HG03103 (cell line): Measurements from ENCODE around the gene BLOC1S3.

Experiments
- ATAC-seq: cut with Tn5 transposase; IDR thresholded peaks from one replicate; pipeline ENCODE4 v1.9.1; 2021; ENCODE audit warnings: low read depth; ENCODE audit not compliant: unreplicated experiment

The BLOC1S3 gene, protein sequence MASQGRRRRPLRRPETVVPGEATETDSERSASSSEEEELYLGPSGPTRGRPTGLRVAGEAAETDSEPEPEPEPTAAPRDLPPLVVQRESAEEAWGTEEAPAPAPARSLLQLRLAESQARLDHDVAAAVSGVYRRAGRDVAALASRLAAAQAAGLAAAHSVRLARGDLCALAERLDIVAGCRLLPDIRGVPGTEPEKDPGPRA

DNA sequence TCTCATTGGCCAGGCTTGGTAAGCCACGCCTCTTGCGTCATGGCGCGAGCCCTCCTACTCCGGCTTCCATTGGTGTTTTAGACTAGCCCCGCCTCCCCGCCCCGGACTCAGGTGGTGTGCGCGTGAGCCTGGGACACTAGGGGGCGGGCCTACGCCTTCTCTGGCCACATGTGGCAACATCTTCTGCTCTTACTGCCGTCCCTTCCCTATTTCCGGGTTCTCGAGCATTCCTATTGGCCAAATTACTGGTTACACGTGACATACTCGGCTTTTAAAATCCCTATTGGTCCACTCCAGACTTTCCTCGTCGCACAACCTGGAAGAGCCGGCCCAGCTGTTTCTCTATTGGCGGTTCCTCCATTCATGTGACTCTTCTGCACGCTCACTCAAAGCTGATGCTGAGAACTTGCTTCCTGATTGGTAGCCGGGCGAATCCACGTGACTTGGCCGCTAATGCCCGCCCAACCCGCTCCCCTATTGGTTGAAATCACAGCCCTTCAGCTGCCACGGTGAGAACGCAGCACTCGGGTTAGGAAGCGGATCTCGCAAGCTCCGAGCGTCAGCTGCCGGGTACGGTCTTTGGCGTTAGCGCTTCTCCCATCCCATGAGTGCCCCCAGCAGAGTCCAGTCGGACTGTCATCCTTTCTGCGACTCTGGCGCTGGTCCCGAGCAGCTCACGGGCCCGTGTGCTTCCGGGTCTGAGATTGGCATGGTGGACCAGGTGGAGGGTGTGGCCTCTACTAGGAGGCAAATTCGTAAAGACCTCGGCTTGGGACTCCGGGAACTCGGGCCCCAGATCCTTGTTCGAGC is at the start of gene BLOC1S3:
BLOC1S3 (plus strand) TSS at position 523 of the 810 bp plus-strand sequence. CDS start 513 bp downstream, outside the sequence.
- peak; percentile 69 for ATAC-seq

DNA sequence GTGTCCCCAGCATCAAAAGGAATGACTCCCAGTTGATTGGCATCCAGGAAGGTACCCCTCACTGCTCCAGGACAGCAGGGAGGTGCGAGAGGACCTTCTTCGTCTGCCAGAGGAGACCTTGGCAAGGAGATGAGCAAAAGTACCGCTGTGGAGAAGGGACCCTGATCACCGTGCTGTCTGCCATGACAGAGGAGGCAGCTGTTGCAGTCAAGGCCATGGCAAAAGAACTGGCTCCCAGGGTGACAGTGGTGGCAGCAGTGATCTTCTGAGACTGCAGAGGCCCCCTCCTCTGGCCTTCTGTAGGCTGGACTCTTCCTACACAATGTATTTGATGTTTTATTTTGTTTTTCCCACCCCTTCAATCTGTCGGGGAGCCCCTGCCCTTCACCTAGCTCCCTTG is 49.8 kb upstream of the BLOC1S3 start:
- ATAC-seq = no peak

DNA sequence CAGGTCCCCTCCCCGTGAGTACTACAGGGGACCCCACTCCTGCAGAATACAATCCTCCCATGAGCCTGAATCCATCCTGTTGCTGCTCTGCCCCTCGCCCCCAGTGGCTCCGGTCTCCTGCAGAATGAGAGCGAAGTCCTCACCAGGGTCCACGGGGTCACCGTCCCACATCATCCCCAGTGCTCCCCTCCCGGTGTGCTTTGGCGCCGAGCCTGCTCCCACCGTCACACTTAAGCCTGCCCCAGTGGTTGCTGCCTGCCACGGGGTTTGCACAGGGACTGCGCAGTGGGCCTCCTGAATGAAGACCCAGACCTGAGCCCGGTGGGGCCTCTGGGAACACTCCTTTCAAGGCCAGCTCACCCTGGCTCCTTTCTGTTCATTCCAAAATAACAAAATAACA is 48.3 kb upstream of the BLOC1S3 start:
- ATAC-seq = no peak

DNA sequence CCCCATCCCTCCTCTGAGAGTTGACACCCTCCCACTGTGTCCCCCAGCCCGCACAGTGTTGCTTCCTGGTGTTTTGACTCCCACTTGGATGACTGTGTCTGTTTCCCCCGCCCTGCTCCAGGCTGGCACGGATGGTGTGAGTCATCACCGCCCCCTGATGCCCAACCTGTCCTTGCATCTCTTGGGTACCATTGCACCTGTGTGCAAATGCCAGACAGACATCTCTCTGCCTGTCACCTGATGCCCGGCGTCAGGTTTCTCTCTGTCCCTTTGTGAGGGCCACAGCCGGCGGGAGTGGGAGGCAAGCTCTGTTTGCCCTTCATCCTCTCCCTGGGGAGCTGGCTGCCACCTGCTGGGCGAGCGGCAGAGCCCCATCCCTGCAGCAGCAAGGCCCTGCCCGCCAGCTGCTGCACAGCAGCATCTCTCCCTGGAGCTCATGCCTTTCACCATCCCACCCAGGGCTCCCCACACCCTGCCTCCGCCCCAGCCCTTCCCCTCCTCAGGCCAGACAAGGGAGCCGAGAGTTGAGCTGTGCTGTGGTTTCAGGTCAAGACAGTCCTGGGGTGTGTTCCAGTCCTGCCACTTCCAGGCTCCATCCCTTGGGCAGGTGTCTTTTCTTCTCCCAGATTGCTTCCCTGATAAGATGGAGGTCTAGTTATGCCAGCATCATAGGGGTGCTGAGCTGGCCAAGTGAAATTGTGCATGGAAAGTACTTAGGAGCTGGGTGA is 47.5 kb upstream of the BLOC1S3 start:
- ATAC-seq = no peak

DNA sequence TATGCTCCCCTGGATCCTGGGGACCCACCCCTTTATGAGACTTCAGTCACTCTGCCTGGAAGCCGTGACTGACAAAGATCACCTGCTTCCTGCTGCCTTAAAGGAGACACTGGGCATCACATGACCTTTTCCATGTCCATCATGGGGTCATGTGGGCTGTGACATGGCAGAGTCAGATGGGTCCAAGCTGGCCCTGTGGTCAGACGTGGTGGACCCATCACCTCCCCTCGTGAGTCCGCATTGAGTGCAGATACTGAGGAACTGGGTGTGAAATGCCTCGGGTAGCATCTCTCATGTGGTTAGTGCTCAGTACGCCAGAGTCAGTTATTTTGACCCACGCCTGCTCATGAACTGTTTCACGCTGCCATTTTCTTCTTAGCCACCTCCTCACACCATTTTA is 44.9 kb upstream of the BLOC1S3 start:
- ATAC-seq = no peak

DNA sequence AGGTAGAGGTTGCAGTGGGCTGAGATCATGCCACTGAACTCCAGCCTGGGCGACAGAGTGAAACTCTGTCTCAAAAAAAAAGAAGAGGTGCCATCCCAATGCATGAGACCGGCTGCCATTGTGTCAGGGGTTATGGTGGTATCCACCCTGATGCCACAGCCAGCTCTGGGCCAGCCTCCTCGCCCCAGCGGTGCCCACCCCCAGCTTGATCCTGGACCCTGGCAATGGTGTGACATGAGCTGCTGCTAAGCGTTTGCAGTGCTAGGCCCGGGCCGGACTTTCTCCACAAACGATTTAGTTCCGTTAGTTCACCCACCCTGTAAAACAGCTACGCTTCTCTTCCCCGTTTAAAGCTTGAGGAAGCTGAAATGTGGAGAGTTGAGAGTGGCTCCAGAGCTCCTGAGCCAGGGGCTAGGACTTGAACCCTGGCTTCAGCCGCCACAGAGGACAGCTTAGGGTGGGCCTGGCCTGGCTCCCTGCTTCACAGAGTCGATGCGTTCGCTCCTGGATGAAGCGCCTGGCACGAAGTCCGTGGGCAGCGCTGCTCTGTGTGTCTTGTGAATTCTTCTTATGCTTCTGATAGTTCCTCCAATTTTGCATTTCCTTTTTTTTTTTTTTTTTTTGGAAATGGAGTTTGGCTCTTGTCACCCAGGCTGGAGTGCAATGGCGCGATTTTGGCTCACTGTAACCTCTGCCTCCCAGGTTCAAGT is 43.3 kb upstream of the BLOC1S3 start:
- no peak for ATAC-seq

DNA sequence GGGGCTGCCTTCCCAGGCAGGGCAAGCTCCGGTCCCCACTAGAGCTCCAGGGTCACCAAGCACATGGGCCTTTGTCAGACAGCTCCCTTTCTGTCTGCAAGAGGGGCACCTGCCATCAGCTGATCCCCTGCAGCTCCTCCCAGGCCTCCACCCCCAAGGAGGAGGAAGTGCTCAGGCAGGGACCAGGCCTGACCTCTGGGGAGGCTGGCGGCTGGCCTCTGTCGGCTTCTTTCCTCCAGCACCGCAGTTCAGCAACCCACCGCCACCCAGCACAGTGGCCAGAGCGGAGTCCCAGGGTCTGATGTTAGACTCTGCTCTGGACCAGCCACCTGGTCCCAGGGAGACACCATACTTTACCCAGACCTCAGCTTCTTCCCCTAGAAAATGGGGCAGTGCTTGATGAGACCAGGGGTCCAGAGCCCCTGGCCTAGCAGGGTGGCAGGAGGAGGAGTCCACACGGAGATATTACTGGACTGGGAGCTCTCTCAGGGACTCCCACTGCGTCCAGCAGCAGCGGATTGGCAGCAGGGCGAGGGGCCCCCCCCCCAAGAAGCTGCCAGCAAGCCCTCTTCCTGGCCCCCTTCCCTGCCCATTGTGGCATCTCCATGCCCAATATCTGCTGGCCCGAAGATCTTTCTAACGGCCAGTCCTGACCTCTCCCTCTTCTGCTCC is 41.9 kb upstream of the BLOC1S3 start:
- ATAC-seq = no peak

DNA sequence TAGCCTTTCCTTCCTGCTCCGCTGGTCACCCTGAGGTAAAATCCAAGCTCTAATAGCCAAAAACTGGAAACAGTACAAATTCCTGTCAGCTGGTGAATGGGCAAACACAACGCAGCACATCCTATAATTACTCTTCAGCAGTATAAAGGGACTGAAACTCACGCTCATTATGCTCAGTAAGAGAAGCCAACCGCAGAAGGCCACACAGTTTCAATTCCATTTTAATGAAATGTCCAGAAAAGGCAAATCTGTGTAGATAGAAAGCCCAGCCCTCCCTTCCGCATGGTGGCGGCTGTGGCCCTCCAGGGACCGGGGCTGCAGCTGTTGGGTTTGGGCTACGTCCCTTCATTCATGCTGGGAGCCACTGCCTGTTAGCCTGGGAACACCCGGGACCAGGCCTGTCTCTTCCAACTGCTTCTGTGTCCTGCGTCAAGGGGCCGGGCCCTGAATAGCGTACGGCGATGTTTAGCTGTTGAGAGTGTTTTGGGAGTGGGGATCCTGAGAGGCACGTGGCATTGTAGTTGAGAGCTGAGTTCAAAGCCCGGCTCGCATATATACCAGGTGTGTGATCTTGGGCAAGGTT is 41.3 kb upstream of the BLOC1S3 start:
- ATAC-seq = peak; percentile 67

DNA sequence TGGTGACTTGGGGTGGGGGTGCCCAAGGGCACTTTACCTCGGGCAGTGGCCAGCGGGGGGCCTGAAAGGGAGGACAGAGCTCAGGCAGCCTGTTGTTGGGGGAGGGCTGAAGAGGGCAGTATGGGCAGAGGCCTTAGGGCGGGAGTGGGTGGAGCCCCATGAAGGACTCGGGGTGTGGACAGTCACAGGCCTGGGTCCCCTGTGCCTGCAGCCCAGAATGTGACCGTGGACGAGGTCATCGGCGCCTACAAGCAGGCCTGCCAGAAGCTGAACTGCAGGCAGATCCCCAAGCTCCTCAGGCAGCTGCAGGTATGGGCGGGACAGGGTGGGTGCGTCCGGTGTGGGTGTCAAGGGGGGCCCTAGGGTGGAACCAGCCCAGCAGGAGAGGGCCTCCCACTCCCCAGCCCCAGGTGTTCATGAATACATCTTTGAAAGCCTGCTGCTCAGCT is 40.3 kb upstream of the BLOC1S3 start:
- no peak for ATAC-seq

DNA sequence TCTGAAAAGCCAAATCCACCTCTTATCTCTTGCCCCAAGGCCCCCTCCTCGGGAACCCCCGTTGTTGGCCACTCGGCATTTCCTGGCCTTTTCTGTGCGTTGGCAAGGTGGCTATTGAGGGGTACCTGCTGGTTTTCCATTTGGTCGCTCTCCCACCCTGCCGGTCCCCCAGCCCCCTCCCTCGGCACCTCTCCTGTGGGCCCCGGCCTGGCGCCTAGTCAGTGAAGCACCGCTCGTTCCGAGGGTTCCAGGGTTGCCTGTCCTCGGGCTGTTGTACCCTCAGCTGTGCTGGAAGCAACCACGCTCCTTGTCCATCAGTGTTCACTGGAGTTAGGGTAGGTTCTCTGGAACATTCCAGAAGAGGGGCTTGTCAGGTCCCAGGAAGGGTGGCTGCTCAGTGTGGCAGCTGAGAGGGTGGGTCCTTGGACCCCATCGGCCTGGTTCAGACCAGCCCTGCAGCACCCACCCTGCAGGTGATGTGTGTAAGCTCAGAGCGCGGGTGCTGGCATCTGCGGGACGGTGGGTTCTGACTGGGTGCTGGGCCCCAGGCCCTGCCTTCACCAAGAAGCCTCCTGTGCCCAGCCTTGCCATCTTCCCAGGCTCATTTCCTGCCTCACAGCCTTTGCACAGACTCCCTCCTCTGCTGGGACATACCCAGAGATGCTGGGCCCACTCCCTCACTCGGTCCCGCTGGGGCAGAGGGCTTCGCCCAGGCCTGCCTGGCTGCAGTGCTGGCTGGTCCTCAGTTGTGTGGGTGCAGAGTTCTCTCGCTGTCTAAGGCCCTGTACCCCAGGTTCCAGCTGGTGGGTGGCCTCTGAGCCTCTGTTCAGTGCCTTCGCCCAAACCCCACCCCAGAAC is 39.1 kb upstream of the BLOC1S3 start:
- no peak for ATAC-seq

DNA sequence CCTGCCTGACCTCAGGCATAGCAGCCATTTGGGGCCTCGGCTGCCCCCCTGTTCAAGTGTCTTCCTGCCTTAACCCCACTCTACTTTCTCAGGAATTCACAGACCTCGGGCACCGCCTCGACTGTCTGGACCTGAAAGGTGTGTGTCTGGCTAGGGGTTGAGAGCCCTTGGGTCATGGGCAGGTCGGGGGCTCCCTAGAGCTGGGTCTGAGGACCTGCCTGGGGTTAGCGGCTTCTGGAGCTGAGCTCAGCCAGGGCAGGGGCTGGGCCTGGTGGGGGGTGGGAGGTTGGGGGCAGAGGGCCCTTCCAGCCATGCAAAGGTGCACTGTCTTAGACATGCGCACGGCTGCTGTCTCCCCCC is 38.5 kb upstream of the BLOC1S3 start:
- no peak for ATAC-seq

DNA sequence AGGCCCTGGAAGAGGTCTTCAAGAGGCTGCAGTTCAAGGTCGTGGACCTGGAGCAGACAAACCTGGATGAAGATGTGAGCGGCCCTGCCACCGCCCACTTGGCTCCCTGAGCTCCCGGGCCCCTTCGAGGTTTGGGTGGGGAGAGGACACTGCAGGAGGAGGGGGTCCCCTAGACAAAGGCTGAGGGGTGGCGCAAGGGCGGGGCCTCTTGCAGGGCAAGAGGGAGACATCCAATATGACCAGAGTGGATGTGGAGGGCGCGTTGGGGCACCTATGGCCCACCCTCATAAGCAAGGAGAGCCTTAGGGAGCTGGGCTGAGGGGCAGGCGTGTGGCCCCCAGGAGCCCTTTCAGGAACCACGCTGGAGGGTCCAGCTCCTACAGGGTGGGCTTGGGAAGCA is 38.1 kb upstream of the BLOC1S3 start:
- ATAC-seq = no peak

DNA sequence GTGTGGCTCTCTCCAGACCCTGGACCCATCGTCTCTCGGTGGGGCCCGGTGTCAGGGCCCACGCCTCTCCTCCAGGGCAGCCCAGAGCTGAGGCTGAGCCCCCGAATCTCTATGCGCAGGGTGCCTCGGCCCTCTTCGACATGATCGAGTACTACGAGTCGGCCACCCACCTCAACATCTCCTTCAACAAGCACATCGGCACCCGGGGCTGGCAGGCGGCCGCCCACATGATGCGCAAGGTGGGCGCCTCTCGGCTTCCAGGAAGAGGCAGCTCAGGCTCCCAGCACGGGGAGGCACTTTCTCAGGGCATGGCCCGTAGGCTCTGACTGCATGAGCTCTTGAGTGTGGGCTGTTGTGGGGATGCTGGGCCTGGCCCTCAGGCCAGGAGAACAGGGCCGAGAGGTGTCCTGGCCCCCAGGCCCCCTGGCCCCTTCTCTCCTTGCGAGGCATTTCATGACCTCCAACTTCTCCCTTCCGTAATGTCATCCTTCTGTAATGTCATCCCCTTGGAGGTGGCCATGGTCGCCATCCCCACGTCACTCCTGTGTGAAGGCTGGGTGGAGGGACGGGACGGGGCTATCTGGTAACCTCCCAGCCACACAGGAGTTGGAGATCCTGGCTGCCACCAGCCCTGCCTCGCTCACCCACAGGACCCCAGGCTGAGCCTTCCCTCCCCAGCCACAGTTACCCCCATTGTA is 37.2 kb upstream of the BLOC1S3 start:
- no peak for ATAC-seq

DNA sequence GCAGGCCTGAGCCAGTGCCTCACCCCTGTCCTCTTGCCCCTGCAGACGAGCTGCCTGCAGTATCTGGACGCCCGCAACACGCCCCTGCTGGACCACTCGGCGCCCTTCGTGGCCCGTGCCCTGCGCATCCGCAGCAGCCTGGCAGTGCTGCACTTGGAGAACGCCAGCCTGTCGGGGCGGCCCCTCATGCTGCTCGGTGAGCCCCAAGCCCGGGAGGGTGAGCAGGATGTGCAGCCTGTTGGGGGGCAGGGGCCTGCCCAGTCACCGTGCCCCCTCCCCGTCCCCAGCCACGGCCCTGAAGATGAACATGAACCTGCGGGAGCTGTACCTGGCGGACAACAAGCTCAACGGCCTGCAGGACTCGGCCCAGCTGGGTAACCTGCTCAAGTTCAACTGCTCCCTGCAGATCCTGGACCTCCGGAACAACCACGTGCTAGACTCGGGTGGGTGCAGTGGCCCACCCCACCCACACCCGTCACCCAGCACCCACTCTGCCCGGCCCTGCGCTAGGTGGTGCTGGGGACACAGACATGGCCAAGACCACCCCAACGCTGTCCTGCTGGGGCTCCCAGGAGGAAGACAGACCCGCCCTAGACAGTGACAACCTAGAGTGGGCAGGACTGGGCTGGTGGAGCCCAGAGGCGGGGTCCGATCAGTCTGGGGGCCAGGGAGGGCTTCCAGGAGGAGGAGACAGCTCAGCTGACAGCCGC is 36.4 kb upstream of the BLOC1S3 start:
- no peak for ATAC-seq

DNA sequence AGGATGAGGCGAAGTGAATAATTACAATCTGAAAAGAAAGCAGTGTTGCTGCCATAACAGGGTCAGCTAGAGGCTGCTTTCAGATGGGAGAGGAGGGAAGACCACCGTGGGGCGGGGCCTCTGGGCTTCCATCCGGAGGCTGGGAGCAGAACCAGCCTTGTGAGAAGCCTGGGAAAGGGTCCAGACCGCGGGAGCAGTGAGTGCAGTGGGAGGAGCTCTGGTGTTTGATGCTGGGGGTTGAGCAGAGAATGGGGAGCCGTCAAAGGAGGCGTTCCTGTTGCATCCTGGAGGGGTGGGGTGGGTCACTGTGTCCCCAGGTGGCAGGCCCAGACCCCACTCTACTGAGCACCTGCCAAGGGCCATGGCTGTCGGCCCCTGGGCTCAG is 35.9 kb upstream of the BLOC1S3 start:
- no peak for ATAC-seq

DNA sequence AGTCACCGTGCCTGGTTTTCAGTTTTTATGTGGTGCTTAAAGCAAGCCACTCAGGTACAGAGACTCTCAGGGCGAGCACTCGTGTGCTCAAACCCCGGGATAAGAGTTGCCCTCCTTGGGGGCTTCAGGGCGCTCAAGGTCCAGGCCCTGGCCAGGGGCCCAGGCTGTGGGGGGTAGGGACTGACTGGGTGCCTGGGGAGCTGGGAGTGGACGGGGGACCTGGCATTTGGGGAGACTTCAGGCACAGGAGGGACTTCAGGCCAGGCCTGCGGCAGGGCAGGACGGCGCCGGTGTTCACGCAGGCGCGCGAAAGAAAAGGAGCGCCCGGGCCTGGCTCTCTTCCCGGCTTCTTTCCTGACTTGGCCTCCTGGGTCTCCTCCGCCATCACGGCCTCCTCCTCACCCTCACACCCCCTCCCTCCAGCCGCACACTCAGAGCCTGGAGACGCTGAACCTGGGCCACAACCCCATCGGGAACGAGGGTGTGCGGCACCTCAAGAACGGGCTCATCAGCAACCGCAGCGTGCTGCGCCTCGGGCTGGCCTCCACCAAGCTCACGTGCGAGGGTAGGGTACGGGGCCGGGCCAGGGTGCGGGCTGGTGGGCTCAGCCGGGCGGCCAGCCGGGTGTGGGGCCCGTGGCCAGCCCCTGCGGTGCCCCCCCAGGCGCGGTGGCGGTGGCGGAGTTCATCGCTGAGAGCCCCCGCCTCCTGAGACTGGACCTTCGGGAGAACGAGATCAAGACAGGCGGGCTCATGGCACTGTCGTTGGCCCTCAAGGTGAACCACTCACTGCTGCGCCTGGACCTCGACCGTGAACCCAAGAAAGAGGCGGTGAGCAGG is 33.9 kb upstream of the BLOC1S3 start:
- ATAC-seq = no peak
